Hepatocyte (in vitro differentiated cells): ENCODE measurements around the gene REM2. TPM values are rescaled to one million over a fixed set of nuclear protein-coding genes. Genes with fewer than 3 reads are reported as not detected.
A peak's percentile ranks its signal among the peaks of the same experiment; 100 is the strongest.

Experiments
- DNase-seq: peaks from one replicate; pipeline ENCODE4 v3.0.0-alpha.2; 2016; ENCODE audit warnings: low spot score
- H2AFZ ChIP-seq: fragments of 200-600 bp; sonication (generic); 2 replicates; pipeline ENCODE4 v1.6.0; 2016; ENCODE audit warnings: antibody characterized with exemption, mild to moderate bottlenecking
- H3K27ac ChIP-seq: fragments of 200-600 bp; sonication (generic); 2 replicates; pipeline ENCODE4 v1.5.1; 2016; ENCODE audit warnings: mild to moderate bottlenecking
- H3K27me3 ChIP-seq: fragments of 200-600 bp; sonication (generic); 2 replicates; pipeline ENCODE4 v1.6.1; 2016
- H3K36me3 ChIP-seq: fragments of 200-600 bp; sonication (generic); replicated peaks from 2 replicates; pipeline ENCODE4 v1.5.1; 2016; ENCODE audit warnings: low read depth; ENCODE audit not compliant: insufficient read depth
- H3K4me1 ChIP-seq: fragments of 200-600 bp; sonication (generic); 2 replicates; pipeline ENCODE4 v1.5.1; 2016; ENCODE audit warnings: mild to moderate bottlenecking, moderate library complexity; ENCODE audit not compliant: insufficient read depth
- H3K4me2 ChIP-seq: fragments of 200-600 bp; sonication (generic); 2 replicates; pipeline ENCODE4 v1.6.0; 2016
- H3K4me3 ChIP-seq: fragments of 200-600 bp; sonication (generic); 2 replicates; pipeline ENCODE4 v1.5.1; 2016; ENCODE audit warnings: mild to moderate bottlenecking
- H3K79me2 ChIP-seq: fragments of 200-600 bp; sonication (generic); 2 replicates; pipeline ENCODE4 v1.6.0; 2017; ENCODE audit warnings: mild to moderate bottlenecking
- H3K9me2 ChIP-seq: fragments of 200-600 bp; sonication (generic); replicated peaks from 2 replicates; pipeline ENCODE4 v1.6.0; 2017; ENCODE audit warnings: mild to moderate bottlenecking; ENCODE audit not compliant: insufficient read depth
- H3K9me3 ChIP-seq: fragments of 200-600 bp; sonication (generic); 2 replicates; pipeline ENCODE4 v1.5.1; 2016; ENCODE audit warnings: low read depth, mild to moderate bottlenecking
- H4K20me1 ChIP-seq: fragments of 200-600 bp; sonication (generic); 2 replicates; pipeline ENCODE4 v1.6.0; 2016; ENCODE audit warnings: mild to moderate bottlenecking; ENCODE audit not compliant: insufficient read depth, poor library complexity, severe bottlenecking
- CTCF ChIP-seq: fragments of 200-600 bp; sonication (generic); IDR thresholded peaks from 2 replicates; pipeline ENCODE4 v1.5.1; 2016; ENCODE audit warnings: antibody characterized with exemption, mild to moderate bottlenecking; ENCODE audit not compliant: poor library complexity
- EZH2 ChIP-seq: fragments of 200-600 bp; sonication (generic); IDR thresholded peaks from 2 replicates; pipeline ENCODE4 v1.6.1; 2016; ENCODE audit warnings: antibody characterized with exemption, mild to moderate bottlenecking, borderline replicate concordance
- EZH2phosphoT487 ChIP-seq: fragments of 200-600 bp; sonication (generic); IDR thresholded peaks from one replicate; pipeline ENCODE4 v1.6.1; 2018; ENCODE audit warnings: antibody characterized with exemption, mild to moderate bottlenecking, low read depth, moderate library complexity; ENCODE audit not compliant: unreplicated experiment, severe bottlenecking
- WGBS: methylation state at CpG from one replicate; pipeline ENCODE4 v1.1.6; 2016; ENCODE audit warnings: low lambda C conversion rate; ENCODE audit errors: missing lambda C conversion rate; 5-methylcytosine and 5-hydroxymethylcytosine counted together
- polyA plus RNA-seq: library from polyadenylated mRNA; unstranded; fragments of >200 nt; fragmentation: Nextera tagmentation; extraction: Ambion mirVana; gene quantifications from 2 replicates; pipeline ENCODE4 v1.2.1, GENCODE V29; 2016
- total RNA-seq: library from RNA; depleted of rRNA; stranded (reverse); fragments of >200 nt; gene quantifications from 2 replicates; pipeline ENCODE4 v1.2.3, GENCODE V29; 2014

REM2 gene
- total and polyA plus RNA-seq, 2 experiments from 2014 or later, result 1.9 to 5.5 TPM

GRCh38 chr14:22897357-22897756 lies 14.3 kb downstream of the REM2 start:
- H3K9me3 ChIP-seq, result no peaks in the 10 kb centered on the region
- H4K20me1 ChIP-seq, result no peaks in the 10 kb centered on the region
- H2AFZ ChIP-seq, result no peak overlapping the region
- H3K4me2 ChIP-seq, result no peak overlapping the region
- no peak for DNase-seq
- H3K27me3 ChIP-seq, result no peaks in the 10 kb centered on the region
- no peak for TF ChIP-seq EZH2phosphoT487
- TF ChIP-seq CTCF, result no peak
- no peak for TF ChIP-seq EZH2
- H3K27ac ChIP-seq, result peak overlapping the region; percentile 44
- H3K79me2 ChIP-seq, result no peaks in the 10 kb centered on the region
- no peak overlapping the region for H3K4me3 ChIP-seq
- H3K4me1 ChIP-seq, result peaks cover 4% of the 10 kb centered on the region
- WGBS, result 85% methylated on average over 1 of the region's 1 CpG
- no peaks in the 10 kb centered on the region for H3K9me2 ChIP-seq
- no peaks in the 10 kb centered on the region for H3K36me3 ChIP-seq

- TF ChIP-seq EZH2 (no peak), CTCF (no peak), EZH2phosphoT487 (no peak)
- 78% methylated on average over 8 of the region's 8 CpGs for WGBS
- Histone ChIP-seq H3K79me2 (no peaks in the 10 kb centered on the region), H3K27ac (peak overlapping the region; percentile 44), H3K27me3 (no peaks in the 10 kb centered on the region), H3K4me1 (peaks cover 4% of the 10 kb centered on the region), H3K36me3 (no peaks in the 10 kb centered on the region), H3K4me2 (no peak overlapping the region), H2AFZ (no peak overlapping the region), H3K4me3 (no peak overlapping the region), H3K9me2 (no peaks in the 10 kb centered on the region), H4K20me1 (no peaks in the 10 kb centered on the region), H3K9me3 (no peaks in the 10 kb centered on the region)
- no peak for DNase-seq
Observed at GRCh38 chr14:22898302-22899090, 15.5 kb downstream of the REM2 start.

GRCh38 chr14:22900081-22900799 lies 17.2 kb downstream of the REM2 start:
- Histone ChIP-seq H3K9me3 (no peaks in the 10 kb centered on the region), H2AFZ (no peak overlapping the region), H3K27ac (peak overlapping the region; percentile 56), H3K4me1 (peaks cover 4% of the 10 kb centered on the region), H3K79me2 (peaks cover 3% of the 10 kb centered on the region), H3K9me2 (no peaks in the 10 kb centered on the region), H3K27me3 (no peaks in the 10 kb centered on the region), H4K20me1 (no peaks in the 10 kb centered on the region), H3K36me3 (no peaks in the 10 kb centered on the region), H3K4me2 (no peak overlapping the region), H3K4me3 (no peak overlapping the region)
- peak; percentile 83 for DNase-seq
- TF ChIP-seq EZH2, result no peak
- TF ChIP-seq CTCF, result peak; percentile 75
- no peak for TF ChIP-seq EZH2phosphoT487
- 38% methylated on average over 3 of the region's 3 CpGs for WGBS
